NK-92 (cell line): ENCODE measurements around the gene TXN2.
A peak's percentile ranks its signal among the peaks of the same experiment; 100 is the strongest.
"Not testable (repeated sequence)": the region's sequence is repeated elsewhere in the genome, so short reads cannot be mapped to it uniquely, and the experiment has no call there.

Source experiments
- DNase-seq: peaks from one replicate; lab custom pipeline; 2025; ENCODE audit not compliant: unreplicated experiment; lab: John Stamatoyannopoulos, UW

The TXN2 gene

GRCh38 chr22:36456464-36456845 is 25.0 kb downstream of the TXN2 start:
- DNase-seq = no peak

GRCh38 chr22:36455571-36456463 is 25.6 kb downstream of the TXN2 start:
- no peak for DNase-seq

DNA sequence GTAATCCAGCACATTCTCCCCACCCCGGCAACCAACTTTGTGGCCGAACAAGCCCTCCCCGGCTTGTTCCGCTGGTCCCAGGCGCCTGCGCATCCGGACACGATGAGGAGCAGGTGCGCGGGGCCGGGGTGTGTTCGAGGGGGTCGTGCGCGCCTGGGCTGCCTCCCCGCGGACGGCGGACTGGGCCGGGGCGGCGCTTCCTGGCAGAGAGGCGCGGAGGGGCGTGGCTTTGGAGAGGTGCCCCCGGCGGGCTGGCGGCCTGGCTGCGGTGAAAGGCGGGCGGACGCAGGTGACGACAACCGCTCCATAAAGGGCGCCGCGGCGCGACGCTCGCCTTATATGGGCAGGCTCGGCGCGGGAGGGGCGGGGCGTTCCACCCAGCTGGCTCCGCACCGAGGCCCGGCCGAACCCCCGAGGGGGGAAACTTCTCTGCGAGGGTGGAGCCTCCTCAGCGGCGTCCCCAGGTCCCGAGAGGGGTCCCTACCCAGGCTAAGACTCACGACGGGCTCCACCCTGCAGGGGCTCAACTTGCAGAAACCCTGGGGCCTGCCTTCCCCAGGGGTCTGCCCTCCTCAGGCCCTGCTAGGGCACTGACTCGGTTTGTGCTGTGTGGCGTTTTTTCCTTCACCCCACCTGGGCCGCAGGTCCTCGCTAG is 26.4 kb downstream of the TXN2 start:
- DNase-seq = peak; percentile 42

DNA sequence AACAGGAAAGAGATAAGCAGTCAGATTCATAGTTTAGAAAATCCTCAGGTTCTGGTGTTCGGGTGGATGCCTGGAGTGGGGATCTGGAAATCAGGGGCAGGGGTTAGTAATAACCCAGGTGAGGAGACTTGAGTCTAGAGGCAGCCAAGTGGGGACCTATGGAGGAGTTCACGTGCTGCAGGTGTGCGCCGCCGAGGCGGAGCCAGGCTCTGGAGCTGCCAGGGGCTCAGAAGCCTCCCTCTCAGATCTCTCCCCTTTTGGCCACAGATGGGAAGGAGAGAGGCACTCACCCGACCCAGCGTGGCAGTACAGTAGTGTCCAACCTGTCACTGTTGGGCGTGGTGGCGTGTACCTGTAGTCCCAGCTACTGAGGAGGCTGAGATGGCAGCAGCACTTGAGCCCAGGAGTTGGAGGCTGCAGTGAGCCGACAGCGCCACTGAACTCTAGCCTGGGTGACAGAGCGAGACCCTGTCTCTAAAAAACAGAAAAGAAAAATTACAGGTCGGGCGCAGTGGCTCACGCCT is 27.5 kb downstream of the TXN2 start:
- DNase-seq = no peak

- not testable (repeated sequence) for DNase-seq
These were observed 28.3 kb downstream of the TXN2 start for GRCh38 chr22:36452978-36453607.

GRCh38 chr22:36452250-36452977 is 29.0 kb downstream of the TXN2 start:
- no peak for DNase-seq

- not testable (repeated sequence) for DNase-seq
These were observed 30.5 kb downstream of the TXN2 start for GRCh38 chr22:36450923-36451322.

DNA sequence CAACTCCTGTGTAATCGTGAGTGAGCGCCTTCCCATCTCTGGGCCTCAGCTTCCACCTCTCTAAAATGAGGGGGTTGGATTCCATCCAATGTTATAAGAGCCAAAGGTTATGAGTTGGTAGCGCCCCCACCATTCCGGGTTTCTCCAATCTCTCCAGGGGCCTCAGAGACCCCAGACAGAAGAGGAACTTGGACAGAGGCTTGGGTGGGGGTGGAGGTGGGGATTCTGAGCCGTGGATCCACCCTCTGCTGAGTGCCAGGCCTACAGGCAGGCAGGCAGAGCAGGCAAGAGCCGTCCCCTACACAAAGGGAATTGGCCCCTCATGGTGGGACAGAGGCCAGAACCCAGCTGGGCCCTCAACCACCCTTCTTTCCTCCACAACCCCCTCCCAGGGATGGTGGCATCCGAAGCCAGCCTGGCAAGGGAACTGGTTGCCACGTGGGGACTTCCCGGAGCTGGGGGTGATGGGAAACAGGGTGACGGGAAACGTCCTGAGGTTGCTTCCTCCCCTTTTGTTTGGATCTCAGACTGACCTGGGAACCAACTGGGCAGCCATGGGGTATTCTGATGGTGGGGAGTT is 31.8 kb downstream of the TXN2 start:
- DNase-seq = no peak

DNA sequence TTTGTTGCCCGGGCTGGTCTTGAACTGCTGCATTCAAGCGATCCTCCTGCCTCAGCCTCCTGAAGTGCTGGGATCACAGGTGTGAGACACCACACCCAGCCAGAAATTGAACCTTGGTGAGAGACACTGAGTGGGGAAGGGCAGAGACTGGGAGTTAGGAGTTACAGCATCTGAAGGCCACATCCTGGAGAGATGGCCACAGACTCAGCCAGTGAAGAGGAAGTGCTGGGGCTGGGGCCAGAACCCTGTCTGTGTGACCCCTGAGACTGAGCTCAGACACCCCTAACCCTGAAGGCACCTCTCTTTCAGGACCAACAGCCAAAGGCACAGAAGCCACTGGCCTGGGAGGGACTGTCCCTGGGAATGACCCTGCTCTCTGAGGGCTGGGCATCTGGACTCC is 33.8 kb downstream of the TXN2 start:
- DNase-seq = no peak

- DNase-seq = no peak
These were observed 36.2 kb downstream of the TXN2 start for GRCh38 chr22:36445158-36445668.

DNA sequence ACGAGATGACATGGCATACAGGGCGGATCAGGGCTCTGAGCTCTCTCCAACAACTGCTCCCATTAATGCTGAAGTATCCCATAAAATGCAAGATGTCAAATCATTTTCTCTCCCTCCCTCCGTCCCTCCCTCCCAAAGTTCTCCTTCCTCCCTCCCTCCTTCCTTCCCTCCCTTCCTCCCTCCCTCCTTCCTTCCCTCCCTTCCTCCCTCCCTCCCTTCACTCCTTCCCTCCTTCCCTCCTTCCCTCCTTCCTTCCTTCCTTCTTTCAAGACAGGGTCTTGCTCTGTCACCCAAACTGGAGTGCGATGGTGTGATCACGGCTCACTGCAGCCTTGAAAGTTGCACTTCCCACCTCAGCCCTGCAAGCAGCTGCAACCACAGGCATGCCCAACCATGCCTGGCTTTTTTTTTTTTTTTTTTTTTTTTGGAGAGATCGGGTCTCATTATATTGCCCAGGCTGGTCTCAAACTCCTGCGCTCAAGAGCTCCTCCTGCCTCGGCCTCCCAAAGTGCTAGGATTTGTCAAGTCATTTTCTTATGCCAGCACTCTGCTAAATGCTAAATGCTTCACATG is 38.2 kb downstream of the TXN2 start:
- no peak for DNase-seq

- no peak for DNase-seq
These were observed 38.8 kb downstream of the TXN2 start for GRCh38 chr22:36442506-36443197.

DNA sequence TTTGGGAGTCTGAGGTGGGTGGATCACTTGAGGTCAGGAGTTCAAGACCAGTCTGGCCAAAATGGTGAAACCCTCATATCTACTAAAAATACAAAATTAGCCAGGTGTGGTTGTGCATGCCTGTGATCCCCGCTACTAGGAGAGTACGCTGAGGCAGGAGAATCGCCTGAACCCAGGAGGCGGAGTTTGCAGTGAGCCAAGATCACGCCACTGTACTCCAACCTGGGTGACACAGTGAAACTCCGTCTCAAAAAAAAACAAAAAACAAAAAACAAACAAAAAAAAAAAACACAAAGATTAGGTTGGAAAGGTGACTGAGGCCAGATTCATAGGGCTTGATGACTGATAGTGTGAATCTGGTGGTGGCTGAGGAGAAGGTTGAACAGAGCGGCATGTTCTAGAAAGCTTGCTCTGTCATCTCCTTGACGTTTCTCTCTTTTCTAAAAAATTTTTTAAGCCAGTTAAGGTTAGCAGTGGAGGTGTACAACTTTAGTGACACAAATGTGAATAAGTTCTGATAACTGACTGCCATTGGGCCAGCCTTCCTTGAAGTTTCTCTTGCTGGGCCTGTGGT is 40.9 kb downstream of the TXN2 start:
- no peak for DNase-seq

- DNase-seq = no peak
These were observed 41.8 kb downstream of the TXN2 start for GRCh38 chr22:36439481-36440271.

GRCh38 chr22:36435516-36436415 is 45.7 kb downstream of the TXN2 start:
- DNase-seq = no peak

DNA sequence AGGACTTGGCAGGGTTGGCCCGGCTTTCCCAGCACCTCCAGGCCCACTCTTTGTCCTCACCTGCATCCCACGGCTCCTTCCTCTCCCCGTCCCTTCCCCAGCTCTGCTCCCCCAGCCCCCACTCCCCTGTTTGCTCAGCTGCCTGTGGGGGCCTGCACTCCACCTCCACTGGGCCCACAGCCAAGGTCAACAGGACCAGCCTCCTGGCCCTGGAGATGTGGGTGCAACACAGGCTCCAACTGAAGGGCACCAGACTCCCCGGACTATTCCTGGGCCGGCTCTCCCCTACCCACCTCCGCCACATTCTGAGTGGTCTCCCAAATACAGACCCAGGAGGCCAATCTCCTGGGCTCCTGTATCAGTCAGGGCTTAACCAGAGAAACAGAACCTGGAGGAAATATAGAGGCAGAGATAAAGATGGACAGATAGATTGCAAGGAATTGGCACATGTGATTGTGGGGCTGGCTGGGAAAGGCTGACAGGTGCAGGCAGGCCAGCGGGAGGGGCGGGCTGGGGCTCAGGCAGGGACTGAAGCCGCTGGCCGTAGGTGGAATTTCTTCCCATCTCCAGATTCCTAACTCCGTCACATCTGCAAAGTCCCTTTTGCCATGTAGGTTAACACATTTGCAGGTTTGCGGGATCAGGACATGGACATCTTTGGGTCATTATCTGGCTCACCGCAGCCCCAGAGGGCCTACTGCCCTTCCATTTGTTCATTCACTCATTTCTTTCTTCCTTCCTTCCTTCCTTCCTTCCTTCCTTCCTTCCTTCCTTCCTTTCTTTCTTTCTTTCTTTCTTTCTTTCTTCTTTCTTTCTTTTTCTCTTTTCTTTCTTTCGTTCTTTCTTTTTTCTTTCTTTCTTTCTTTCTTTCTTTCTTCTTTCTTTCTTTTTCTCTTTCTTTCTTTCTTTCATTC is 47.9 kb downstream of the TXN2 start:
- DNase-seq = no peak
